Neural cell (in vitro differentiated cells): Measurements from ENCODE around the gene MOCS1. TPM values are rescaled to one million over a fixed set of nuclear protein-coding genes. Genes with fewer than 3 reads are reported as not detected.

Experiments used
- H2AFZ ChIP-seq: fragments of 200-600, 300-800 bp; sonication (generic), shearing (Covaris generic); 2 replicates; pipeline ENCODE4 v1.6.0; 2014; ENCODE audit warnings: low read depth, mild to moderate bottlenecking, antibody characterized with exemption, low read length, moderate library complexity
- H3F3A ChIP-seq: fragments of 200-600 bp; shearing (Covaris generic); 2 replicates; pipeline ENCODE4 v1.6.1; 2016; ENCODE audit warnings: mild to moderate bottlenecking, moderate library complexity, mixed read lengths, antibody characterized with exemption, low read length; ENCODE audit not compliant: insufficient read depth, poor library complexity, severe bottlenecking
- H3K27ac ChIP-seq: fragments of 200-600, 300-800 bp; sonication (generic), shearing (Covaris generic); 2 replicates; pipeline ENCODE4 v1.5.1; 2014; ENCODE audit warnings: mild to moderate bottlenecking, low read length, moderate library complexity
- H3K27me3 ChIP-seq: fragments of 300-800, 200-600 bp; sonication (generic), shearing (Covaris generic); 2 replicates; pipeline ENCODE4 v1.6.0; 2014; ENCODE audit warnings: mild to moderate bottlenecking, low read depth, low read length, moderate library complexity; ENCODE audit not compliant: insufficient read depth
- H3K36me3 ChIP-seq: fragments of 300-800, 200-600 bp; sonication (generic), shearing (Covaris generic); 2 replicates; pipeline ENCODE4 v1.5.1; 2014; ENCODE audit warnings: mild to moderate bottlenecking, antibody characterized with exemption, low read length, moderate library complexity; ENCODE audit not compliant: insufficient read depth
- H3K4me2 ChIP-seq: fragments of 300-800, 200-600 bp; sonication (generic), shearing (Covaris generic); 2 replicates; pipeline ENCODE4 v1.6.0; 2014; ENCODE audit warnings: mild to moderate bottlenecking, low read length
- H3K4me3 ChIP-seq: fragments of 300-800, 200-600 bp; sonication (generic), shearing (Covaris generic); 2 replicates; pipeline ENCODE4 v1.5.1; 2014; ENCODE audit warnings: mild to moderate bottlenecking, low read length, moderate library complexity
- H3K79me2 ChIP-seq: fragments of 200-600 bp; shearing (Covaris generic); replicated peaks from 2 replicates; pipeline ENCODE4 v1.6.0; 2014; ENCODE audit warnings: mild to moderate bottlenecking, low read length, moderate library complexity; ENCODE audit not compliant: insufficient read depth
- H3K9ac ChIP-seq: fragments of 300-800, 200-600 bp; sonication (generic), shearing (Covaris generic); 2 replicates; pipeline ENCODE4 v1.6.1; 2016; ENCODE audit warnings: mild to moderate bottlenecking, low read length, mixed read lengths
- H3K9me2 ChIP-seq: fragments of 200-600 bp; shearing (Covaris generic); 2 replicates; pipeline ENCODE4 v1.6.1; 2016; ENCODE audit warnings: mild to moderate bottlenecking, low read length, mixed read lengths; ENCODE audit not compliant: insufficient read depth
- H3K9me3 ChIP-seq: fragments of 200-600, 300-800 bp; sonication (generic), shearing (Covaris generic); 2 replicates; pipeline ENCODE4 v1.6.1; 2016; ENCODE audit warnings: mild to moderate bottlenecking, mixed run types, low read length, moderate library complexity, mixed read lengths
- H4K20me1 ChIP-seq: fragments of 200-600 bp; shearing (Covaris generic); 2 replicates; pipeline ENCODE4 v1.6.1; 2016; ENCODE audit warnings: mild to moderate bottlenecking, mixed run types; ENCODE audit not compliant: insufficient read depth
- CTCF ChIP-seq: fragments of 450-650 bp; IDR thresholded peaks from 2 replicates; pipeline ENCODE4 v1.5.1; 2014; ENCODE audit warnings: antibody characterized with exemption, mild to moderate bottlenecking, moderate library complexity; ENCODE audit not compliant: poor library complexity, severe bottlenecking
- EP300 ChIP-seq: fragments of 450-650 bp; conservative IDR thresholded peaks from 2 replicates; pipeline ENCODE4 v1.6.1; 2014; ENCODE audit warnings: antibody characterized with exemption, mild to moderate bottlenecking, moderate library complexity; ENCODE audit not compliant: poor library complexity, severe bottlenecking
- EZH2 ChIP-seq: fragments of 200-600, 300-800 bp; shearing (Covaris generic), sonication (generic); IDR thresholded peaks from 2 replicates; pipeline ENCODE4 v1.6.1; 2014; ENCODE audit warnings: antibody characterized with exemption, low read length, borderline replicate concordance, mild to moderate bottlenecking; ENCODE audit not compliant: insufficient read depth, poor library complexity, severe bottlenecking
- MXI1 ChIP-seq: fragments of 450-650 bp; conservative IDR thresholded peaks from 2 replicates; pipeline ENCODE4 v1.6.1; 2014; ENCODE audit warnings: antibody characterized with exemption, mild to moderate bottlenecking; ENCODE audit not compliant: poor library complexity, severe bottlenecking
- POLR2AphosphoS5 ChIP-seq: IDR thresholded peaks from 2 replicates; pipeline ENCODE4 v1.6.1; 2012
- RAD21 ChIP-seq: fragments of 450-650 bp; conservative IDR thresholded peaks from 2 replicates; pipeline ENCODE4 v1.6.1; 2014; ENCODE audit warnings: antibody characterized with exemption, mild to moderate bottlenecking, moderate library complexity
- REST ChIP-seq: IDR thresholded peaks from 2 replicates; pipeline ENCODE4 v1.6.1; 2012; ENCODE audit warnings: borderline replicate concordance
- SMC3 ChIP-seq: fragments of 450-650 bp; conservative IDR thresholded peaks from 2 replicates; pipeline ENCODE4 v1.6.1; 2014; ENCODE audit warnings: antibody characterized with exemption, mild to moderate bottlenecking, moderate library complexity; ENCODE audit not compliant: poor library complexity
- TAF1 ChIP-seq: IDR thresholded peaks from 2 replicates; pipeline ENCODE4 v1.6.1; 2012; ENCODE audit warnings: low read depth
- polyA minus RNA-seq: library from RNA; depleted of rRNA, polyadenylated mRNA; stranded (reverse); fragments of >200 nt; gene quantifications from 2 replicates; pipeline ENCODE4 v1.2.3, GENCODE V29; 2014
- polyA plus RNA-seq: library from polyadenylated mRNA; depleted of rRNA; stranded (reverse); fragments of >200 nt; gene quantifications from 2 replicates; pipeline ENCODE4 v1.2.3, GENCODE V29; 2014

MOCS1 gene
- polyA plus RNA-seq, result 4.6 and 6.4 TPM in 2 replicates
- polyA minus RNA-seq, result 7.1 and 7.6 TPM in 2 replicates

GRCh38 chr6:39934131-39934757 lies at the start of gene MOCS1:
MOCS1 (minus strand) TSS chr6:39934462; CDS start chr6:39934417, 45 bp downstream.
- Histone ChIP-seq H3K79me2 (no peaks in the 10 kb centered on the region), H3K4me2 (peak within 1 kb of the TSS; percentile 77), H3K9ac (peak within 1 kb of the TSS; percentile 73), H3K27ac (no peak within 1 kb of the TSS), H2AFZ (peak within 1 kb of the TSS; percentile 87), H3K27me3 (no peaks in the 10 kb centered on the region), H3K36me3 (no peaks in the 10 kb centered on the region), H3F3A (no peaks in the 10 kb centered on the region), H4K20me1 (no peaks in the 10 kb centered on the region), H3K4me3 (peak within 1 kb of the TSS; percentile 96), H3K9me2 (no peaks in the 10 kb centered on the region), H3K9me3 (no peaks in the 10 kb centered on the region)
- no peak for TF ChIP-seq REST
- no peak for TF ChIP-seq EP300
- TF ChIP-seq EZH2, result no peak
- TF ChIP-seq POLR2AphosphoS5, result peak; percentile 13
- no peak for TF ChIP-seq TAF1
- no peak for TF ChIP-seq CTCF
- no peak for TF ChIP-seq RAD21
- peak; percentile 23 for TF ChIP-seq MXI1
- TF ChIP-seq SMC3, result peak; percentile 29

- Histone ChIP-seq H3K27ac (no peak overlapping the region), H3K4me3 (no peak overlapping the region), H3K9me2 (no peaks in the 10 kb centered on the region), H4K20me1 (no peaks in the 10 kb centered on the region), H2AFZ (no peak overlapping the region), H3K27me3 (no peaks in the 10 kb centered on the region), H3K79me2 (no peaks in the 10 kb centered on the region), H3K9me3 (no peaks in the 10 kb centered on the region), H3K4me2 (no peak overlapping the region), H3K36me3 (no peaks in the 10 kb centered on the region), H3F3A (no peaks in the 10 kb centered on the region), H3K9ac (no peak overlapping the region)
- TF ChIP-seq TAF1 (no peak), MXI1 (no peak), POLR2AphosphoS5 (no peak), REST (no peak)
Observed at GRCh38 chr6:39984051-39984450, 49.8 kb upstream of the MOCS1 start.
